ENCODE measurements around the gene CDK5R2. TPM values are rescaled to one million over a fixed set of nuclear protein-coding genes. Genes with fewer than 3 reads are reported as not detected.
"Not testable (repeated sequence)": the region's sequence is repeated elsewhere in the genome, so short reads cannot be mapped to it uniquely, and the experiment has no call there.

Gene CDK5R2
- total and polyA plus RNA-seq, 2 of the 13 experiments (the other 11 are each of a cell fraction or from before 2014, with no cell fraction given): not detected

DNA sequence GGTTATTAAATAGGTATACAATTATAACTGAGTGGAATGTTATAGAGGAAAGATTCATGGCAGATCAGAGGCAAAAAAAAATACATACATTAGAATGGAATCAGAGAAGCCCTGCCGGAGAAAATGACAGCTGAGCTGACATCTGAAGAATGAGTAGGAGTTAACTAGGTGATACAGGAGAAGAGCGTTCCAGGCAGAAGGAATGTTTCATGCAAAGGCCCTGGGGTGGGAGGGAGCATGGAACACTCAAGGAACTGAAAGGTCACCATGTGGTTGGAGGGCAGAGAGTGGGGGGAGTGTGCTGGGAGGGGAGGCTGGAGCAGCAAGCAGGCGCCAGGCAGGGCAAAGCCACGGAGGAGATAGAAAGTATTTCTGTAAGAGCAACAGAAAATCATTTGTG lies 31.6 kb upstream of the CDK5R2 start (continued):
- TF ChIP-seq ZBTB44 (CRISPR knock-in tag; IDR thresholded peaks at IDR 0.05): no peak
- TF ChIP-seq, protein P1, sequence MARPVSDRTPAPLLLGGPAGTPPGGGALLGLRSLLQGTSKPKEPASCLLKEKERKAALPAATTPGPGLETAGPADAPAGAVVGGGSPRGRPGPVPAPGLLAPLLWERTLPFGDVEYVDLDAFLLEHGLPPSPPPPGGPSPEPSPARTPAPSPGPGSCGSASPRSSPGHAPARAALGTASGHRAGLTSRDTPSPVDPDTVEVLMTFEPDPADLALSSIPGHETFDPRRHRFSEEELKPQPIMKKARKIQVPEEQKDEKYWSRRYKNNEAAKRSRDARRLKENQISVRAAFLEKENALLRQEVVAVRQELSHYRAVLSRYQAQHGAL (CRISPR knock-in tag; IDR thresholded peaks at IDR 0.05; ENCODE audit: not compliant biosample characterization): no peak
- TF ChIP-seq, protein P2, sequence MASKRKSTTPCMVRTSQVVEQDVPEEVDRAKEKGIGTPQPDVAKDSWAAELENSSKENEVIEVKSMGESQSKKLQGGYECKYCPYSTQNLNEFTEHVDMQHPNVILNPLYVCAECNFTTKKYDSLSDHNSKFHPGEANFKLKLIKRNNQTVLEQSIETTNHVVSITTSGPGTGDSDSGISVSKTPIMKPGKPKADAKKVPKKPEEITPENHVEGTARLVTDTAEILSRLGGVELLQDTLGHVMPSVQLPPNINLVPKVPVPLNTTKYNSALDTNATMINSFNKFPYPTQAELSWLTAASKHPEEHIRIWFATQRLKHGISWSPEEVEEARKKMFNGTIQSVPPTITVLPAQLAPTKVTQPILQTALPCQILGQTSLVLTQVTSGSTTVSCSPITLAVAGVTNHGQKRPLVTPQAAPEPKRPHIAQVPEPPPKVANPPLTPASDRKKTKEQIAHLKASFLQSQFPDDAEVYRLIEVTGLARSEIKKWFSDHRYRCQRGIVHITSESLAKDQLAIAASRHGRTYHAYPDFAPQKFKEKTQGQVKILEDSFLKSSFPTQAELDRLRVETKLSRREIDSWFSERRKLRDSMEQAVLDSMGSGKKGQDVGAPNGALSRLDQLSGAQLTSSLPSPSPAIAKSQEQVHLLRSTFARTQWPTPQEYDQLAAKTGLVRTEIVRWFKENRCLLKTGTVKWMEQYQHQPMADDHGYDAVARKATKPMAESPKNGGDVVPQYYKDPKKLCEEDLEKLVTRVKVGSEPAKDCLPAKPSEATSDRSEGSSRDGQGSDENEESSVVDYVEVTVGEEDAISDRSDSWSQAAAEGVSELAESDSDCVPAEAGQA (IDR thresholded peaks at IDR 0.05; ENCODE audit: low read depth): no peak
- TF ChIP-seq, protein P2 (CRISPR knock-in tag; IDR thresholded peaks at IDR 0.05; ENCODE audit: borderline replicate concordance): no peak
- TF ChIP-seq HBP1 (CRISPR knock-in tag; IDR thresholded peaks at IDR 0.05; ENCODE audit: low read depth): no peak
- no peak for TF ChIP-seq MATR3 (CRISPR knock-in tag; IDR thresholded peaks at IDR 0.05)
- TF ChIP-seq ZNF331 (CRISPR knock-in tag; IDR thresholded peaks at IDR 0.05): no peak

GRCh38 chr2:218930488-218930887 lies 29.0 kb upstream of the CDK5R2 start:
- ATAC-seq; H3K4me2 ChIP-seq (ENCODE audit: low read depth, low read length); H3K27ac ChIP-seq (ENCODE audit: extremely low read length, insufficient read depth, low read length); CTCF ChIA-PET (ENCODE audit: low intra/inter-chr PET ratio, low total read pairs); H3K27me3 ChIP-seq (ENCODE audit: control insufficient read depth in 1 of 2, insufficient read depth in 2 of 2, low read length in 2 of 2); POLR2A ChIA-PET; in situ Hi-C loops (cut with HindIII; ENCODE audit: extremely low pct_ligation_motif_present, low pct_unique_long_range_greater_than_20kb); H3K79me2 ChIP-seq (ENCODE audit: insufficient read depth, low read length); DNase-seq (ENCODE audit: low spot score); H3K4me1 ChIP-seq (ENCODE audit: insufficient read depth, low read length); H2AFZ ChIP-seq (ENCODE audit: low read length); H3K36me3 ChIP-seq (replicated peaks in 1 of 2; ENCODE audit: control insufficient read depth in 1 of 2, insufficient read depth in 2 of 2, low read length in 2 of 2); BruUV-seq (replicated peaks); H4K20me1 ChIP-seq (ENCODE audit: insufficient read depth, low read length); H3K9me3 ChIP-seq (ENCODE audit: low read length); intact Hi-C loops (cut with micrococcal nuclease; ENCODE audit: unreplicated experiment); H3K4me3 ChIP-seq (replicated peaks in 1 of 3; ENCODE audit: insufficient read depth in 1 of 3, low read depth in 2 of 3, low read length in 3 of 3); FAIRE-seq; H3K9ac ChIP-seq (ENCODE audit: insufficient read depth, low read depth, low read length): not testable (repeated sequence)
- WGBS (ENCODE audit: low lambda C conversion rate): 70% methylated on average over 10 of the region's 10 CpGs

GRCh38 chr2:218931751-218932150 lies 27.7 kb upstream of the CDK5R2 start:
- BruUV-seq (replicated peaks); H3K9me3 ChIP-seq (ENCODE audit: low read length); in situ Hi-C loops (cut with HindIII; ENCODE audit: extremely low pct_ligation_motif_present, low pct_unique_long_range_greater_than_20kb); H3K9ac ChIP-seq (ENCODE audit: insufficient read depth, low read depth, low read length); ATAC-seq; H3K4me3 ChIP-seq (replicated peaks in 1 of 3; ENCODE audit: insufficient read depth in 1 of 3, low read depth in 2 of 3, low read length in 3 of 3); FAIRE-seq; H2AFZ ChIP-seq (ENCODE audit: low read length); H3K4me1 ChIP-seq (ENCODE audit: insufficient read depth, low read length); DNase-seq (ENCODE audit: low spot score); H3K27ac ChIP-seq (ENCODE audit: extremely low read length, insufficient read depth, low read length); intact Hi-C loops (cut with micrococcal nuclease; ENCODE audit: unreplicated experiment); H3K4me2 ChIP-seq (ENCODE audit: low read depth, low read length); CTCF ChIA-PET (ENCODE audit: low intra/inter-chr PET ratio, low total read pairs); H3K79me2 ChIP-seq (ENCODE audit: insufficient read depth, low read length); H3K36me3 ChIP-seq (replicated peaks in 1 of 2; ENCODE audit: control insufficient read depth in 1 of 2, insufficient read depth in 2 of 2, low read length in 2 of 2); POLR2A ChIA-PET; H4K20me1 ChIP-seq (ENCODE audit: insufficient read depth, low read length): not testable (repeated sequence)
- 71% methylated on average over 15 of the region's 25 CpGs for WGBS (ENCODE audit: low lambda C conversion rate)
- peaks cover 0 to 10% of the 10 kb centered on the region in 2 experiments; a peak in 1 of 5 replicates for H3K27me3 ChIP-seq (ENCODE audit: control insufficient read depth in 1 of 2, insufficient read depth in 2 of 2, low read length in 2 of 2)
